IMR-90 (cell line): ENCODE data around the gene COL1A1. TPM values are rescaled to one million over a fixed set of nuclear protein-coding genes. Genes with fewer than 3 reads are reported as not detected.

Experiments
- ATAC-seq: fragments of 200-7000 bp; cut with Tn5 transposase; 2 replicates; pipeline ENCODE4 v1.9.1; 2020; ENCODE audit warnings: low read depth, mild to moderate bottlenecking, moderate library complexity
- BruUV-seq: library from RNA; stranded (reverse); fragments of 400-500 nt; replicated peaks from 2 replicates; lab custom pipeline; 2021; lab: Mats Ljungman, UMichigan
- CTCF ChIA-PET: fragments of 300-600 bp; formaldehyde crosslinking; extraction: SDS; loops from one replicate; lab custom pipeline; 2021; ENCODE audit warnings: antibody characterized with exemption; lab: Yijun Ruan, JAX
- POLR2A ChIA-PET: fragments of 300-600 bp; sonication (Branson Sonifier 250); formaldehyde crosslinking; loops from one replicate; lab custom pipeline; 2022; ENCODE audit warnings: antibody characterized with exemption; ENCODE audit not compliant: unreplicated experiment; lab: Charles Lee
- DNase-seq: peaks from one replicate; pipeline ENCODE4 v3.0.0; 2013
- H2AFZ ChIP-seq: replicated peaks from 2 replicates; pipeline ENCODE3; 2013; ENCODE audit warnings: low read length, mild to moderate bottlenecking; ENCODE audit not compliant: poor library complexity
- H2AK5ac ChIP-seq: 2 replicates; pipeline ENCODE4 v1.6.1; 2013; ENCODE audit warnings: low read depth, low read length, inconsistent platforms
- H2AK9ac ChIP-seq: replicated peaks from 2 replicates; pipeline ENCODE3; 2013; ENCODE audit warnings: mild to moderate bottlenecking, low read depth, low read length, moderate library complexity; ENCODE audit not compliant: poor library complexity
- H2BK120ac ChIP-seq: 2 replicates; pipeline ENCODE4 v1.6.1; 2013; ENCODE audit warnings: low read depth, low read length, inconsistent platforms
- H2BK15ac ChIP-seq: 3 replicates; pipeline ENCODE4 v1.6.1; 2013; ENCODE audit warnings: low read depth, low read length, inconsistent platforms
- H2BK20ac ChIP-seq: 2 replicates; pipeline ENCODE4 v1.6.1; 2013; ENCODE audit warnings: low read depth, mild to moderate bottlenecking, inconsistent platforms, low read length, moderate library complexity
- H2BK5ac ChIP-seq: 2 replicates; pipeline ENCODE4 v1.6.1; 2013; ENCODE audit warnings: mild to moderate bottlenecking, low read depth, low read length, inconsistent platforms; ENCODE audit not compliant: poor library complexity, severe bottlenecking
- H3K14ac ChIP-seq: replicated peaks from 2 replicates; pipeline ENCODE4 v1.6.1; 2013; ENCODE audit warnings: low read depth, low read length, inconsistent platforms
- H3K18ac ChIP-seq: 2 replicates; pipeline ENCODE4 v1.6.1; 2013; ENCODE audit warnings: low read depth, low read length, control low read depth
- H3K23ac ChIP-seq: 2 replicates; pipeline ENCODE4 v1.6.1; 2013; ENCODE audit warnings: low read depth, low read length, inconsistent platforms
- H3K27ac ChIP-seq: 2 replicates; pipeline ENCODE4 v1.5.1; 2013; ENCODE audit warnings: mild to moderate bottlenecking, control low read depth, low read length; ENCODE audit not compliant: insufficient read depth
- H3K27me3 ChIP-seq: 2 replicates; pipeline ENCODE4 v1.6.1; 2013; ENCODE audit warnings: low read length; ENCODE audit not compliant: control insufficient read depth, insufficient read depth
- H3K36me3 ChIP-seq: 2 replicates; pipeline ENCODE4 v1.6.1; 2013; ENCODE audit warnings: low read length, mixed read lengths; ENCODE audit not compliant: control insufficient read depth, insufficient read depth
- H3K4ac ChIP-seq: 2 replicates; pipeline ENCODE4 v1.6.1; 2013; ENCODE audit warnings: low read depth, low read length, inconsistent platforms
- H3K4me1 ChIP-seq: 2 replicates; pipeline ENCODE4 v1.6.1; 2013; ENCODE audit warnings: low read length, mixed read lengths; ENCODE audit not compliant: control insufficient read depth, insufficient read depth
- H3K4me2 ChIP-seq: 2 replicates; pipeline ENCODE4 v1.6.1; 2013; ENCODE audit warnings: low read depth, mild to moderate bottlenecking, control low read depth, low read length, moderate library complexity
- H3K4me3 ChIP-seq: 2 replicates; pipeline ENCODE4 v1.5.1; 2013; ENCODE audit warnings: low read depth, mild to moderate bottlenecking, control low read depth, low read length, moderate library complexity; ENCODE audit not compliant: insufficient read depth
- H3K56ac ChIP-seq: 2 replicates; pipeline ENCODE4 v1.6.1; 2013; ENCODE audit warnings: low read length, inconsistent platforms; ENCODE audit not compliant: insufficient read depth; ENCODE audit errors: extremely low read depth
- H3K79me1 ChIP-seq, 2 experiments: 2 replicates each; pipeline ENCODE4 v1.6.1; 2013; ENCODE audit warnings: low read length in 2 of 2, inconsistent platforms in 1 of 2, low read depth in 1 of 2
- H3K9ac ChIP-seq: 2 replicates; pipeline ENCODE4 v1.6.1; 2013; ENCODE audit warnings: low read depth, low read length, control low read depth
- H3K9me1 ChIP-seq: 2 replicates; pipeline ENCODE4 v1.6.1; 2013; ENCODE audit warnings: low read length, inconsistent platforms; ENCODE audit not compliant: insufficient read depth
- H3K9me3 ChIP-seq: 2 replicates; pipeline ENCODE4 v1.6.1; 2013; ENCODE audit warnings: low read length; ENCODE audit not compliant: control insufficient read depth, insufficient read depth
- H4K20me1 ChIP-seq: 2 replicates; pipeline ENCODE4 v1.6.1; 2013; ENCODE audit warnings: low read length, inconsistent platforms; ENCODE audit not compliant: insufficient read depth
- H4K5ac ChIP-seq: 2 replicates; pipeline ENCODE4 v1.6.1; 2013; ENCODE audit warnings: mild to moderate bottlenecking, low read depth, low read length, control low read depth
- H4K8ac ChIP-seq, 2 experiments: 2 replicates each; pipeline ENCODE4 v1.6.1; 2013; ENCODE audit warnings: low read depth in 2 of 2, low read length in 2 of 2, control low read depth in 1 of 2, inconsistent platforms in 1 of 2
- H4K91ac ChIP-seq: 2 replicates; pipeline ENCODE4 v1.6.1; 2013; ENCODE audit warnings: low read depth, low read length, inconsistent platforms; ENCODE audit not compliant: insufficient read depth
- CHD1 ChIP-seq: IDR thresholded peaks from 2 replicates; pipeline ENCODE4 v1.6.1; 2012; ENCODE audit warnings: low read depth, low read length, improper control_type of control experiment
- MAZ ChIP-seq: IDR thresholded peaks from 2 replicates; pipeline ENCODE4 v1.6.1; 2012; ENCODE audit warnings: low read depth, mild to moderate bottlenecking, low read length, improper control_type of control experiment, moderate library complexity, borderline replicate concordance
- SMC3 ChIP-seq: fragments of 150-350 bp; IDR thresholded peaks from 2 replicates; pipeline ENCODE4 v1.6.1; 2016; ENCODE audit warnings: low read depth, mild to moderate bottlenecking, antibody characterized with exemption, low read length, moderate library complexity
- WGBS, 2 experiments: methylation state at CpG; one replicate each; pipeline versions ENCODE4 v1.1.5 to v1.1.7; 2013; ENCODE audit warnings: missing lambda C conversion rate in 2 of 2; ENCODE audit not compliant: insufficient read length in 1 of 2; ENCODE audit errors: extremely low coverage in 2 of 2; 5-methylcytosine and 5-hydroxymethylcytosine counted together
- dilution Hi-C: fragments of 300-500 bp; cut with HindIII; formaldehyde crosslinking; loops from one replicate; pipeline ENCODE4 v1.14.3; 2018; ENCODE audit warnings: low sequenced_read_pairs; ENCODE audit not compliant: unreplicated experiment
- in situ Hi-C: fragments of 300-500 bp; cut with MboI; formaldehyde crosslinking; loops from 3 replicates; pipeline ENCODE4 v1.14.3; 2019; ENCODE audit warnings: low sequenced_read_pairs, inconsistent platforms, mixed read lengths
- intact Hi-C: fragments of 100-400 bp; cut with micrococcal nuclease; formaldehyde crosslinking; loops from 2 replicates; pipeline ENCODE4 v1.10.0; 2022
- polyA plus RNA-seq, 3 experiments: library from polyadenylated mRNA; depleted of rRNA; stranded (reverse); fragments of >200 nt; gene quantifications; 2 replicates each; pipeline ENCODE4 v1.2.3, GENCODE V29; 2012; ENCODE audit warnings: low replicate concordance in 1 of 3
- total RNA-seq: library from RNA; depleted of rRNA; stranded (reverse); fragments of >200 nt; gene quantifications from 2 replicates; pipeline ENCODE4 v1.2.3, GENCODE V29; 2012
- TF ChIP-seq, protein P1 (sequence below): fragments of 150-350 bp; IDR thresholded peaks from 2 replicates; pipeline ENCODE4 v1.6.1; 2016; ENCODE audit warnings: low read depth, mild to moderate bottlenecking, low read length, moderate library complexity, borderline replicate concordance

COL1A1 gene
- total and polyA plus RNA-seq, 2 of the 4 experiments (the other 2 are of a cell fraction), result 2,180 to 4,350 TPM

DNA sequence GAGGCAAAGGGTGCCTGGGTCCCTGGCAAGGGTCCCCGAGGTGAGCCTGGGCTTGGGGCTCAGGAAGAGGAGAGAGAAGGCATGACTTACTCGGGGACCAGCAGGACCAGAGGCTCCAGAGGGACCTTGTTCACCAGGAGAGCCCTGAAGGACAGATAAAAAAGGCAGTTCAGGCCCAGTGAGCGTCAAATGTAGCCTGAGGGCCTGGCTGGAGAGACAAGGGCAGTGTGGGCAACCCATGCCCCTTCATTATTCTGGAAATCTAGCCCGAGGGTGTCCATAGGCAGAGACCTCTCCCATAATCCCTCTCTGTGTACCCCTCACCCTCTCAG is 14.1 kb downstream of the COL1A1 start:
- peak overlapping the region; percentile 67 for H3K18ac ChIP-seq
- peak overlapping the region; percentile 72 for H2BK120ac ChIP-seq
- CTCF ChIA-PET, result no interaction called here
- H3K27me3 ChIP-seq, result no peaks in the 10 kb centered on the region
- ATAC-seq, result peak; percentile 0
- peak overlapping the region; percentile 91 for H3K14ac ChIP-seq
- peak overlapping the region; percentile 65 to 86; a peak in 3 of 4 replicates for H4K8ac ChIP-seq
- H3K79me1 ChIP-seq, result peaks cover 4 to 70% of the 10 kb centered on the region in 2 experiments; a peak in 3 of 4 replicates
- intact Hi-C loops (no loop called here), in situ Hi-C loops (no loop called here), dilution Hi-C loops (no loop called here)
- peak; percentile 77 for DNase-seq
- TF ChIP-seq, protein P1, sequence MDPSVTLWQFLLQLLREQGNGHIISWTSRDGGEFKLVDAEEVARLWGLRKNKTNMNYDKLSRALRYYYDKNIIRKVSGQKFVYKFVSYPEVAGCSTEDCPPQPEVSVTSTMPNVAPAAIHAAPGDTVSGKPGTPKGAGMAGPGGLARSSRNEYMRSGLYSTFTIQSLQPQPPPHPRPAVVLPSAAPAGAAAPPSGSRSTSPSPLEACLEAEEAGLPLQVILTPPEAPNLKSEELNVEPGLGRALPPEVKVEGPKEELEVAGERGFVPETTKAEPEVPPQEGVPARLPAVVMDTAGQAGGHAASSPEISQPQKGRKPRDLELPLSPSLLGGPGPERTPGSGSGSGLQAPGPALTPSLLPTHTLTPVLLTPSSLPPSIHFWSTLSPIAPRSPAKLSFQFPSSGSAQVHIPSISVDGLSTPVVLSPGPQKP, result no peak
- TF ChIP-seq SMC3, result no peak
- no peak for TF ChIP-seq CHD1
- TF ChIP-seq MAZ, result 0 out of 2 replicates have a peak, but pooled peaks have one; percentile 2
- H3K23ac ChIP-seq, result peak overlapping the region; percentile 91
- peak overlapping the region; percentile 99 for H3K27ac ChIP-seq
- peaks cover 87% of the 10 kb centered on the region for H3K36me3 ChIP-seq
- H4K20me1 ChIP-seq, result peaks cover 100% of the 10 kb centered on the region
- 57% methylated on average over 1 of the region's 4 CpGs; no CpG with 5 or more reads in 1 of the 2 experiments for WGBS, 2 experiments
- peak overlapping the region; percentile 83 for H4K91ac ChIP-seq
- no peaks in the 10 kb centered on the region for H3K9me3 ChIP-seq
- POLR2A ChIA-PET, result interaction anchor here (0.6 to 2.1 kb wide), 5 partner anchors 13 to 23 kb away, joined by 3 to 19 read pairs (median 7); partner anchors contain the start of gene COL1A1
- H3K4me3 ChIP-seq, result no peak overlapping the region
- H3K4me1 ChIP-seq, result peaks cover 11% of the 10 kb centered on the region; the same call in 1 of the 2 replicates
- H2AK5ac ChIP-seq, result peak overlapping the region; percentile 93
- peak overlapping the region; percentile 83 for H4K5ac ChIP-seq
- H3K9me1 ChIP-seq, result peaks cover 4% of the 10 kb centered on the region; the same call in 1 of the 2 replicates
- 0 out of 3 replicates have a peak overlapping the region, but pooled peaks have one; percentile 5 for H2BK15ac ChIP-seq
- peak overlapping the region; percentile 77 for H2AK9ac ChIP-seq
- H3K56ac ChIP-seq, result peak overlapping the region; percentile 88; the same call in 1 of the 2 replicates
- peak overlapping the region; percentile 58 for H3K9ac ChIP-seq
- no TSS peak for BruUV-seq
- no peak overlapping the region for H2BK20ac ChIP-seq
- peak overlapping the region; percentile 99 for H2BK5ac ChIP-seq
- H3K4me2 ChIP-seq, result no peak overlapping the region
- no peak overlapping the region for H2AFZ ChIP-seq
- peak overlapping the region; percentile 100 for H3K4ac ChIP-seq
